Heart left ventricle (tissue), 16 donors: ENCODE measurements around the gene LCP2. TPM values are rescaled to one million over a fixed set of nuclear protein-coding genes. Genes with fewer than 3 reads are reported as not detected.

Source experiments
- ATAC-seq, 4 donors: fragments of 200-7000 bp; cut with Tn5 transposase; one replicate each; pipeline ENCODE4 v1.9.1; 2020 to 2022; ENCODE audit warnings: moderate library complexity in 4 of 4, mild to moderate bottlenecking in 3 of 4, moderate number of reproducible peaks in 1 of 4
- DNase-seq, 5 donors: peaks; one replicate each; pipeline ENCODE4 v3.0.0-alpha.2; 2020
- H3K27ac ChIP-seq, 12 donors: fragments of 200-600 bp; sonication (generic) in 4 of 12; one replicate each; pipeline versions ENCODE4 v1.5.0 to v1.8.0; 2016 to 2022; ENCODE audit warnings: mild to moderate bottlenecking in 2 of 12
- H3K27me3 ChIP-seq, 9 donors: fragments of 200-600 bp; sonication (generic) in 2 of 9; one replicate each; pipeline versions ENCODE4 v1.5.1 to v1.8.0; 2016 to 2022; ENCODE audit warnings: mild to moderate bottlenecking in 3 of 9
- H3K36me3 ChIP-seq, 9 donors: fragments of 200-600 bp; sonication (generic) in 2 of 9; one replicate each; pipeline versions ENCODE4 v1.5.0 to v1.8.0; 2018 to 2022; ENCODE audit warnings: mild to moderate bottlenecking in 2 of 9
- H3K4me1 ChIP-seq, 12 donors: fragments of 200-600 bp; sonication (generic) in 4 of 12; one replicate each; pipeline versions ENCODE4 v1.5.0 to v1.8.0; 2016 to 2022; ENCODE audit warnings: mild to moderate bottlenecking in 3 of 12
- H3K4me3 ChIP-seq, 12 donors: fragments of 200-600 bp; sonication (generic) in 4 of 12; one replicate each; pipeline versions ENCODE4 v1.5.0 to v1.8.0; 2017 to 2022; ENCODE audit warnings: mild to moderate bottlenecking in 9 of 12, moderate library complexity in 4 of 12
- H3K9me3 ChIP-seq, 12 donors: fragments of 200-600 bp; sonication (generic) in 4 of 12; one replicate each; pipeline versions ENCODE4 v1.5.0 to v1.8.0; 2016 to 2022; ENCODE audit warnings: mild to moderate bottlenecking in 1 of 12
- CTCF ChIP-seq, 12 donors: fragments of 200-600 bp; sonication (generic) in 4 of 12; IDR thresholded peaks; one replicate each; pipeline versions ENCODE4 v1.5.0 to v1.8.0; 2018 to 2022; ENCODE audit warnings: antibody characterized with exemption in 12 of 12, mild to moderate bottlenecking in 5 of 12
- POLR2A ChIP-seq, 2 donors: fragments of 450-650 bp; IDR thresholded peaks; one replicate each; pipeline ENCODE4 v1.6.1; 2017; ENCODE audit warnings: antibody characterized with exemption in 2 of 2, mild to moderate bottlenecking in 2 of 2, moderate library complexity in 2 of 2
- WGBS, 4 donors: extraction: QIAGEN DNeasy Blood & Tissue Kit in 2 of 4; methylation state at CpG; one replicate each; pipeline versions ENCODE4 v1.1.5 to v1.1.7; 2013 to 2018; 5-methylcytosine and 5-hydroxymethylcytosine counted together
- intact Hi-C, 10 donors: fragments of 100-400 bp; cut with DNase I; formaldehyde crosslinking; loops; one replicate each; pipeline versions ENCODE4 v1.11.1 to v1.14.2; 2022
- polyA plus RNA-seq, 2 donors: library from polyadenylated mRNA; stranded (reverse); fragments of 200-250 nt; gene quantifications; one replicate each; pipeline ENCODE4 v1.2.3, GENCODE V29; 2013
- total RNA-seq, 9 donors: library from RNA; depleted of rRNA in 2 of 9; stranded (reverse); fragments of >200 nt in 2 of 9; fragmentation: NEBNext Ultra II Directional in 3 of 9; extraction: Animal tissue kit (Norgen Biotek cat#: 25700) in 3 of 9; gene quantifications; one replicate each; pipeline versions ENCODE4 v1.1.0 to v1.2.4, GENCODE V29; 2016 to 2023
- donor health status: ischemic (EF 13 %, LVEDD 7.1; RV severe dilation, severe dysfunction).
- donor health status: healthy with polysubstance abuse.
- donor health status: DM: no; HTN: yes; CAD: no.
- donor health status: DM: no; HTN: no; CAD: no.
- donor health status: ischemic (EF 25% LVEDD 6.9; RV normal size, moderate dysfunction).
- donor health status: ischemic (EF 25% LVEDD 5.7; RV mildly dilated, moderate dysfunction).
- donor health status: healthy.
- donor health status: DM: yes; HTN: yes; CAD: no.
- donor health status: ischemic (EF 35%, LVEDD 5.7; RV mildly dilated, moderate dysfunction).
- donor health status: nonischemic (EF 11% LVEDD 7.7; RV severe dilation, severe dysfunction).
- donor health status: DM: yes; HTN: yes; CAD: no.
- donor health status: PGD.
- donor health status: ischemic (EF 29% LVEDD 5.4; RV normal size, mild dysfunction).
- donor health status: nonischemic (EF 23%, LVEDD 6.1; RV moderate dilation, normal function).

Gene LCP2
- total and polyA plus RNA-seq, 11 donors, result 2.2 to 73.7 (median 4.6) TPM

GRCh38 chr5:170200876-170201275, 96.7 kb downstream of the LCP2 start:
- intact Hi-C loops, result no loop called here
- peaks cover 0 to 4% (median 0%) of the 10 kb centered on the region in 9 donors for H3K27me3 ChIP-seq
- no peaks in the 10 kb centered on the region for H3K36me3 ChIP-seq
- no peak overlapping the region for H3K4me3 ChIP-seq
- no peak overlapping the region for H3K27ac ChIP-seq
- ATAC-seq (peak in 2 of 4 donors; percentile 63 to 83), DNase-seq (no peak)
- WGBS, 4 donors, result 0 to 29% (median 23%) methylated on average over 1 of the region's 1 CpG
- TF ChIP-seq CTCF (IDR thresholded peaks at IDR 0.05) (no peak), POLR2A (IDR thresholded peaks at IDR 0.05) (no peak)
- no peaks in the 10 kb centered on the region for H3K9me3 ChIP-seq
- no peaks in the 10 kb centered on the region for H3K4me1 ChIP-seq

Other genes with a start within 250 kb of the LCP2 start
- gene FOXI1, start 191.9 kb downstream of the LCP2 start, total RNA-seq, result not detected
- not detected for gene FOXI1, start 191.9 kb downstream of the LCP2 start, polyA plus RNA-seq
- gene C5orf58, start 64.8 kb downstream of the LCP2 start, total RNA-seq, result not detected
- not detected for gene C5orf58, start 64.8 kb downstream of the LCP2 start, polyA plus RNA-seq
- gene KCNMB1, start 91.6 kb upstream of the LCP2 start, total RNA-seq, result 1 to 10 TPM in 5 of 9 donors, under 1 TPM in 4; 0.25 to 3.7 (median 1.0) TPM
- 1 to 10 TPM; 1.2 TPM for gene KCNMB1, start 91.6 kb upstream of the LCP2 start, polyA plus RNA-seq
- 1 to 10 TPM in 2 of 9 donors, under 1 TPM in 1, not detected in 6; 0.52 to 1.3 (median 1.2) TPM for gene KCNIP1, start 206.2 kb upstream of the LCP2 start, total RNA-seq
- not detected for gene KCNIP1, start 206.2 kb upstream of the LCP2 start, polyA plus RNA-seq